ENCODE results near the gene DENND2C.

GRCh38 chr1:114574365-114574764 is 95.5 kb downstream of the DENND2C start:
- TF ChIP-seq, protein P1, sequence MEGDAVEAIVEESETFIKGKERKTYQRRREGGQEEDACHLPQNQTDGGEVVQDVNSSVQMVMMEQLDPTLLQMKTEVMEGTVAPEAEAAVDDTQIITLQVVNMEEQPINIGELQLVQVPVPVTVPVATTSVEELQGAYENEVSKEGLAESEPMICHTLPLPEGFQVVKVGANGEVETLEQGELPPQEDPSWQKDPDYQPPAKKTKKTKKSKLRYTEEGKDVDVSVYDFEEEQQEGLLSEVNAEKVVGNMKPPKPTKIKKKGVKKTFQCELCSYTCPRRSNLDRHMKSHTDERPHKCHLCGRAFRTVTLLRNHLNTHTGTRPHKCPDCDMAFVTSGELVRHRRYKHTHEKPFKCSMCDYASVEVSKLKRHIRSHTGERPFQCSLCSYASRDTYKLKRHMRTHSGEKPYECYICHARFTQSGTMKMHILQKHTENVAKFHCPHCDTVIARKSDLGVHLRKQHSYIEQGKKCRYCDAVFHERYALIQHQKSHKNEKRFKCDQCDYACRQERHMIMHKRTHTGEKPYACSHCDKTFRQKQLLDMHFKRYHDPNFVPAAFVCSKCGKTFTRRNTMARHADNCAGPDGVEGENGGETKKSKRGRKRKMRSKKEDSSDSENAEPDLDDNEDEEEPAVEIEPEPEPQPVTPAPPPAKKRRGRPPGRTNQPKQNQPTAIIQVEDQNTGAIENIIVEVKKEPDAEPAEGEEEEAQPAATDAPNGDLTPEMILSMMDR (CRISPR knock-in tag; IDR thresholded peaks at IDR 0.05) = no peak
- TF ChIP-seq PHF21A (CRISPR knock-in tag; IDR thresholded peaks at IDR 0.05) = no peak
- TF ChIP-seq, protein P2, sequence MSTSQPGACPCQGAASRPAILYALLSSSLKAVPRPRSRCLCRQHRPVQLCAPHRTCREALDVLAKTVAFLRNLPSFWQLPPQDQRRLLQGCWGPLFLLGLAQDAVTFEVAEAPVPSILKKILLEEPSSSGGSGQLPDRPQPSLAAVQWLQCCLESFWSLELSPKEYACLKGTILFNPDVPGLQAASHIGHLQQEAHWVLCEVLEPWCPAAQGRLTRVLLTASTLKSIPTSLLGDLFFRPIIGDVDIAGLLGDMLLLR (CRISPR knock-in tag; IDR thresholded peaks at IDR 0.05) = no peak
- no peak for TF ChIP-seq CREB1 (IDR thresholded peaks at IDR 0.05)
- no peak for TF ChIP-seq CREB1 (CRISPR knock-in tag; IDR thresholded peaks at IDR 0.05)
- TF ChIP-seq, protein P3, sequence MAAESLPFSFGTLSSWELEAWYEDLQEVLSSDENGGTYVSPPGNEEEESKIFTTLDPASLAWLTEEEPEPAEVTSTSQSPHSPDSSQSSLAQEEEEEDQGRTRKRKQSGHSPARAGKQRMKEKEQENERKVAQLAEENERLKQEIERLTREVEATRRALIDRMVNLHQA (CRISPR knock-in tag; IDR thresholded peaks at IDR 0.05) = no peak
- no peak for TF ChIP-seq SIN3A (IDR thresholded peaks at IDR 0.05; ENCODE audit: borderline replicate concordance, low read depth, low read length)
- no peak for TF ChIP-seq STAT6 (CRISPR knock-in tag; IDR thresholded peaks at IDR 0.05; ENCODE audit: borderline replicate concordance)
- no peak for TF ChIP-seq ZFX (CRISPR knock-in tag; IDR thresholded peaks at IDR 0.05; ENCODE audit: low read depth)
- TF ChIP-seq POLR2A (IDR thresholded peaks at IDR 0.05; ENCODE audit: insufficient read depth in 1 of 2, low read depth in 2 of 2, low read length in 2 of 2) = no peak
- TF ChIP-seq DNMT3B (CRISPR knock-in tag; conservative IDR thresholded peaks at IDR 0.05) = no peak
- TF ChIP-seq, protein P4, sequence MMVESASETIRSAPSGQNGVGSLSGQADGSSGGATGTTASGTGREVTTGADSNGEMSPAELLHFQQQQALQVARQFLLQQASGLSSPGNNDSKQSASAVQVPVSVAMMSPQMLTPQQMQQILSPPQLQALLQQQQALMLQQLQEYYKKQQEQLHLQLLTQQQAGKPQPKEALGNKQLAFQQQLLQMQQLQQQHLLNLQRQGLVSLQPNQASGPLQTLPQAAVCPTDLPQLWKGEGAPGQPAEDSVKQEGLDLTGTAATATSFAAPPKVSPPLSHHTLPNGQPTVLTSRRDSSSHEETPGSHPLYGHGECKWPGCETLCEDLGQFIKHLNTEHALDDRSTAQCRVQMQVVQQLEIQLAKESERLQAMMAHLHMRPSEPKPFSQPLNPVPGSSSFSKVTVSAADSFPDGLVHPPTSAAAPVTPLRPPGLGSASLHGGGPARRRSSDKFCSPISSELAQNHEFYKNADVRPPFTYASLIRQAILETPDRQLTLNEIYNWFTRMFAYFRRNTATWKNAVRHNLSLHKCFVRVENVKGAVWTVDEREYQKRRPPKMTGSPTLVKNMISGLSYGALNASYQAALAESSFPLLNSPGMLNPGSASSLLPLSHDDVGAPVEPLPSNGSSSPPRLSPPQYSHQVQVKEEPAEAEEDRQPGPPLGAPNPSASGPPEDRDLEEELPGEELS (CRISPR knock-in tag; IDR thresholded peaks at IDR 0.05) = no peak
- no peak for TF ChIP-seq ARID2 (CRISPR knock-in tag; IDR thresholded peaks at IDR 0.05; ENCODE audit: borderline replicate concordance)
- TF ChIP-seq HCFC1 (IDR thresholded peaks at IDR 0.05; ENCODE audit: low read depth, low read length) = no peak
